Stimulated activated CD4-positive, alpha-beta T cell treated with anti-CD3 and anti-CD28 coated beads, Interleukin-1b, Interleukin-23, amount 100 ng/mL, for 4 hours (primary cell): Measurements from ENCODE around the gene TTLL12.
"Not testable (repeated sequence)": the region's sequence is repeated elsewhere in the genome, so short reads cannot be mapped to it uniquely, and the experiment has no call there.

Experiments
- DNase-seq, 2 donors: peaks; one replicate each; pipeline ENCODE4 v3.0.0-alpha.2; 2020; ENCODE audit warnings: low read depth in 2 of 2

The TTLL12 gene

DNA sequence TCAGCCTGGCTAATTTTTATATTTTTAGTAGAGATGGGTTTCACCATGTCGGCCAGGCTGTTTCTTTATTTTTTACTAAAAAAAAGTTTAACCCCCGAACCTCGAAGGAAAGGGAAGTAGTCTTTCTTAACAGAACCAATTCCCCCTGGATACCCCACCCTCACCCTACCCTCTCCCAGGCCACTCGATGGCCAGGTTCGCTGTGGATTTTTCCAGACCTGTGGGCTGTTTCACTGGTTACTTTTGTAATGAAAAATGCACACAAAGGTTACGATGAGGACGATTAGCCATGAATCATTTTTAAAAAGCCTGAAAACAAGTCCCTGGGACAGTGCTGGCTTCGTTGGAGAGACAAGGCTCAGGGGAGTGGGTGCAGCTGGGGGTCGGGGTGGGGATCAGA, 33.0 kb downstream of the TTLL12 start:
- no peak for DNase-seq

DNA sequence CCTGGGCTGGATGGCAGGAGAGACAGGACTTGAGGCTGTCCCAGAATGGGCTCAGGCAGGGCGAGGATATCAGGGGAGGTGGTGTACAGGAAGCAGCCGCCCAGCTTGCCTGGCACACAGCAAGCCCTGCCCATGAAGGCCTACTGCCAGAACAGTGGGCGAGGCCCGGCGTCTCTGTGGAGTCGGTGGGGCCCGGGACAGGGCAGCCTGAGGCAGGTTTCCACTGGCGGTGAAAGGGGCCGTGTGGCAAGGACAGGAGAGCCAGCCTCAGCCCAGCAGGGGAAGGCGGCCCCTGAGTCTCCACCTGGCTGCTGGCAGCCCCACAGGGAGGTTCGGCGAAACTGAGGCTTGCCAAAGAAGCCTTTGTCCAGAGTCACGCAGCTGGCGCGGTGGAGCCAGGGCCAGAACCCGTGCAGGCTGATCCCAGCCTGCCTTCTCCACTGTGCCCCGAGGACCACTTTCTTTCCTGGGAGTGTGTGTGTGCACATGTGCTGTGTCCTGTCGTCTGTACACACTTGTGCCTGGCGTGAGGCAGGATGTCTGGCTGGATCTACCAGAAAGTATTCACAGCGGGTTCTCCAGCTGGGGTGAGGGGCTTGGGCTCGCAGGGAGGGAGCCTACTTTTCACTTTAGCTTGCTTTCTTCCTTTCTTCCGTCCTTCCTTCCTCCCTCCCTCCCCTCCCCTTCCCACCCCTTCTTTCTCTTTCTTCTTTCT, 34.4 kb downstream of the TTLL12 start:
- peak; percentile 30 to 47 for DNase-seq

GRCh38 chr22:43152003-43152356, 35.0 kb downstream of the TTLL12 start:
- DNase-seq, result no peak

GRCh38 chr22:43151251-43152002, 35.5 kb downstream of the TTLL12 start, which contains the start of gene TSPO:
Gene TSPO, plus strand, starts transcription at chr22:43151559. Its CDS starts 7,680 bp downstream, at chr22:43159239.
- DNase-seq, result peak; percentile 48 to 70

GRCh38 chr22:43150731-43151206, 36.2 kb downstream of the TTLL12 start:
- DNase-seq, result no peak

DNA sequence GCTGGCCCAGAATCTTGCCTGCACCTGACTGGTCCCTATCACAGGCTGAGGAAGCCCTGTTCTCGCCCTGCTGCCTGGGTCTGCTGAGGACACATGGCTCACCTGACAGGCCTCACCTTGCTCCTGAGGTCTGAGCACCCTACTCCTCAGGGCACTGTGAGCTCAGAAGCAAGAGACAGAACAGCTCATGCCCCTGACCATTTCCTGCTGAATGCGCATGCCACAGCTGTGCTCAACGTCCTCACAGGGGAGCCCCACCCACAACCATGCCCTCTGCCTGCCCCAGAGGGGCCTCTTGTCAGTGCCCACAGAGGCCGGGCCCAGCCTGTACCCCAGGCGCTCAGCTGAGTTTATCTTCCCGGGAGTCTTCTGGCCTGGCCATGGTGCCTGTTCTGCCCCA, 38.4 kb downstream of the TTLL12 start:
- no peak for DNase-seq

GRCh38 chr22:43147821-43148220, 39.1 kb downstream of the TTLL12 start:
- no peak for DNase-seq

GRCh38 chr22:43146332-43146731, 40.6 kb downstream of the TTLL12 start:
- DNase-seq, result not testable (repeated sequence)

DNA sequence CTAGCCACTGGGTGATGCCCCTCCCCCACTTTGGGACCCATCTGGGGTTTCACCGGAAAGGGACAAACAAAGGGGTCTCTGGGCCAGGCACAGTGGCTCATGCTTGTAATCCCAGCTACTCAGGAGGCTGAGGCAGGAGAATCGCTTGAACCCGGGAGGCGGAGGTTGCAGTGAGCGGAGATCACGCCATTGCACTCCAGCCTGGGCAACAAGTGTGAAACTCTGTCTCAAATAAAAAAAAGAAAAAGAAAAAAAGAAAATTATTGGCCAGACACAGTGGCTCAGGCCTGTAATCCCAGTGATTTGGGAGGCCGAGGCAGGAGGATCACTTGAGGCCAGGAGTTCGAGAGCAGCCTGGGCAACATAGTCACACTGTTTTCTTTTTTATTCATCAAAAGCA, 41.6 kb downstream of the TTLL12 start:
- not testable (repeated sequence) for DNase-seq

GRCh38 chr22:43144949-43145348, 42.0 kb downstream of the TTLL12 start:
- no peak for DNase-seq

GRCh38 chr22:43142880-43143562, 43.9 kb downstream of the TTLL12 start, which contains the start of gene MCAT:
Gene MCAT, minus strand, starts transcription at chr22:43143398. Its CDS starts 50 bp downstream, at chr22:43143348.
- peak; percentile 66 to 77 for DNase-seq

GRCh38 chr22:43136801-43137200, 50.1 kb downstream of the TTLL12 start:
- no peak for DNase-seq

DNA sequence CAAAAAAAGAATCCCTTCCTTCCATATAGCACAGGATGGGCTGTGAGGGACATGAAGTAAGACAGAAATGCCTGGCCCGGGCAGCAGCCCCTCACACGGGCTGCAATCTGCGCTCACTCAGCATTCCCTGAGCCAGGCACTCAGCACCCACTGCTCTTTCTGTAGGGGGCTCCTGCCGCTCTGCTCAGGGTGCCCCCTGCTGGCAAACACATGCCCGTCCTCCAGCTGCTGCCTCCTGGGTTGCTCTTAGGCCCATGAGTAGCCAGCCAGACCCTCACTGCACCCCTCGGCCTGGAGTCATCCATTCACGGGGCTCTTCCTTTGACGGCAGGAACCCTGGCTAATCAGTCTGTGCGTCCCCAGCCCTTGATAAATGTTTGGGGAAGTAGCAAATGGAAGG, 50.7 kb downstream of the TTLL12 start:
- peak; percentile 31 to 33 for DNase-seq

DNA sequence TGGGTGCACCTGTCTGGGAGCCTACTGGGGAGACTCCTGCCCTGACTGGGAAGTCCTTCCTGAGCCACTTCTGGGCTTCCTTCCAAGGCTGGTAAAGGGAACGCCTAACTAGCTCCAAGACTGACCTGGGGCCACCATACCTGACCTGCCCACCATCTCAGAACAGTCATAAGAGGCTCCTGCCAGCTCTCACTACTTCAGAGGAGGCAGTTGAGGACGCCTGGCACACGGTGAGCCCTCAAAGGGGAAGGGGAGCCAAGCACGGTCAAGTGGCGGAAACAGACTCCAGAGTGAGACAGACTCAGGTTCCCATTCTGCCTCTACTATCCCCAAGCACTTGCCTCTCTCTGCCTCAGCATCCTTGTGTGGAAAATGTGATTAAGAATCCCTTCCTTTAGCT, 51.4 kb downstream of the TTLL12 start:
- DNase-seq, result no peak

- DNase-seq, result no peak
These were observed 52.4 kb downstream of the TTLL12 start for GRCh38 chr22:43134553-43134952.

DNA sequence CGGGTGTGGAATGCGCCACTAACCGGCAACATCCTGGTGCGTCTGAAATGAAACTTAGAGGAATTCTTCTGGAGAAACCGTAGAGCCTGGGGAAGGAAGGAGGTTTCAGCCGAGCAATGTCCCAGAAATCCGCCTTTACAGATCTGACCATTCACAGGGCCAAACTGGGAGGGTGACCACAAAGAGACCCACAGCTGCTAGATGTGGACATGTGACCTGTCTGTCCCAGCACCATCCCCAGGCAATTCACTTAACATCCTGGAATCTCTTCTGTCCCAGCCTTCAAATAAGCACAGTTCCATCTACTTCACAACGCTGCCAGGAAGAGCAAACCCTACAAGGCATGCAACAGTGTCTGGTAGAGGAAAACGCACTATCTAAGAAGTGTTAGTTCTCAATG, 53.5 kb downstream of the TTLL12 start:
- DNase-seq, result no peak

DNA sequence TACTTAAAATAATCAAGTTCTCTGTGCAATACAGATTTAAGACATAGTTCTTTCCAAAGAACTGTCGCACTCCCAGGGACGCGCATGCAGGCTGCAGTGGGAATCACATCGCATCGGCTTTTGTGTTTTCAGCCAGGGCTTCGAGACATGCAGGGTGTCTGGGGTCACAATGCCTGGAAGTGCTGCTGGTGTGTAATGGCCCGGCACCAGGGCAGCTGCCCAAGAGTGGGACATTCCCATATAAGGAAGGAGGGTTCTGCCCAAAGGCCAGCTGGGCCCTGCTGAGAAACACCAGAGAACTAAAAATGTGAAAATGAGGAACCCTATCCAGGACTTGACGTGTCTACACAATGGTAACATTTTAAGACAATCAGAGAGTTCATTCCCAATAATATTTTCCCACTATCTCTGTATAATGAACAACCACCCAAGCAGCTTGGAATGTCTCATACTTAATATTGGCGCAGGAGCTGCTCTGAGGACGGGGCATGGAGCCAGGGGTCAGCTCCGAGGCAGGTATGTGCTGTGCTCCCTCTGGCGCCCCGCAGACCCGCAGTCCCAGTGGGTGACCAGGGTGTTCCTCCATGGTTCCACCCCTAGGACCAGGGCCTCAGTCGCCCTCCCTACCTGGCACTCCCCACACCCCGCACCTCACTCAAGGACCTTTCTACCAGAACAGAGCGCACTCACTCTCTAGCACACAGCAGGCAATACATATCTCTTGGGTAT, 55.0 kb downstream of the TTLL12 start:
- no peak for DNase-seq

GRCh38 chr22:43129426-43130425, 57.2 kb downstream of the TTLL12 start:
- no peak for DNase-seq

DNA sequence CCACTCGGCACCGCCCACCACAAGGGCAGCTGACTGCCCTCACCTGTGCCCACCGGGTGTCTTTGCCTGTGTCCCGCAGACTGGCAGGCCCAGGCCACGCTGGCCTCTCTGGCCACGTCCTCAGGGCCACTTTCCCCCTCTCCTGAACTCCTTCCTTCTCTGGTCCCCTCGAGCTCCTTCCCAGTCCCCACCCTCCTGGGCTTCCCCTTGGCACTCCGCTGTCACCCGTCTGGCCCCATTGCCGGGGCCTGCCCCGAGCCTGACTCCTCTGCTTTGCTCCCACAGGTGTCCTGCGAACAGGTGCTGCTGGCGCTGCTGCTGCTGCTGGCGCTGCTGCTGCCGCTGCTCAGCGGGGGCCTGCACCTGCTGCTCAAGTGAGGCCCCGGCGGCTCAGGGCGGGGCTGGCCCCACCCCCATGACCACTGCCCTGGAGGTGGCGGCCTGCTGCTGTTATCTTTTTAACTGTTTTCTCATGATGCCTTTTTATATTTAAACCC, 58.0 kb downstream of the TTLL12 start:
- DNase-seq, result no peak

DNA sequence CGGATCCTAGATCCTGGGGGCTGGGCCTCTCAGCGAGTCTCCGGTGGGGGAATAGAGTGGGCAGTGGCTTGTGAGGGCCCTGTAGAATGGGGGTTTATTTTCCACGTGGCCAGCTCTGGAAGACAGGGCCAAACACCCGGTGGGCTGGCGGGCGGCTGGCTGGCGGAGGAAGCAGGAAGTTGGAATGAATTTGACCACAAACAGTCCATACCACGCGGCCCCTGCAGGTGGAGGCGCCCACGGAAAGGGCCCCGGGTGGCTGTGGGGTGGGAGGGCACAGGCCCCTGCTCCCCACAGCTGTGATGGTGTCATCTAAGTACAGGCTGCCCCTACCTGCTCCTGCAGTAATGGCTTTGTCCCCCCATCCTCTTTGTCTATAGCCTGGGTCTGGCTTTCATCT, 58.8 kb downstream of the TTLL12 start:
- DNase-seq, result no peak
